ENCODE measurements around the gene PPP1R14B. TPM values are rescaled to one million over a fixed set of nuclear protein-coding genes. Genes with fewer than 3 reads are reported as not detected.
A peak's percentile ranks its signal among the peaks of the same experiment; 100 is the strongest.

Gene PPP1R14B
- total and polyA plus RNA-seq, 2 of the 13 experiments (the other 11 are each of a cell fraction or from before 2014, with no cell fraction given), result 110 to 148 TPM

- TF ChIP-seq STAT6 (CRISPR knock-in tag; IDR thresholded peaks at IDR 0.05; ENCODE audit: borderline replicate concordance), result peak; percentile 96
- TF ChIP-seq NFKBIZ (CRISPR knock-in tag; IDR thresholded peaks at IDR 0.05), result no peak; the same call in 1 of the 2 replicates
- TF ChIP-seq, protein P1, sequence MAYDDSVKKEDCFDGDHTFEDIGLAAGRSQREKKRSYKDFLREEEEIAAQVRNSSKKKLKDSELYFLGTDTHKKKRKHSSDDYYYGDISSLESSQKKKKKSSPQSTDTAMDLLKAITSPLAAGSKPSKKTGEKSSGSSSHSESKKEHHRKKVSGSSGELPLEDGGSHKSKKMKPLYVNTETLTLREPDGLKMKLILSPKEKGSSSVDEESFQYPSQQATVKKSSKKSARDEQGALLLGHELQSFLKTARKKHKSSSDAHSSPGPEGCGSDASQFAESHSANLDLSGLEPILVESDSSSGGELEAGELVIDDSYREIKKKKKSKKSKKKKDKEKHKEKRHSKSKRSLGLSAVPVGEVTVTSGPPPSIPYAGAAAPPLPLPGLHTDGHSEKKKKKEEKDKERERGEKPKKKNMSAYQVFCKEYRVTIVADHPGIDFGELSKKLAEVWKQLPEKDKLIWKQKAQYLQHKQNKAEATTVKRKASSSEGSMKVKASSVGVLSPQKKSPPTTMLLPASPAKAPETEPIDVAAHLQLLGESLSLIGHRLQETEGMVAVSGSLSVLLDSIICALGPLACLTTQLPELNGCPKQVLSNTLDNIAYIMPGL (CRISPR knock-in tag; IDR thresholded peaks at IDR 0.05; ENCODE audit: borderline replicate concordance in 1 of 2, low read depth in 1 of 2), result peak; percentile 44 to 74; a peak in 3 of 4 replicates
- peak; percentile 31; the same call in 1 of the 2 replicates for TF ChIP-seq REPIN1 (CRISPR knock-in tag; IDR thresholded peaks at IDR 0.05; ENCODE audit: borderline replicate concordance, low read depth)
- no peak for TF ChIP-seq ZSCAN12 (CRISPR knock-in tag; IDR thresholded peaks at IDR 0.05)
- TF ChIP-seq RBM39 (IDR thresholded peaks at IDR 0.05; ENCODE audit: low read depth, low read length, poor library complexity, severe bottlenecking), result peak; percentile 77
- no peak for TF ChIP-seq SETDB1 (CRISPR knock-in tag; IDR thresholded peaks at IDR 0.05; ENCODE audit: borderline replicate concordance)
- TF ChIP-seq PAX8 (CRISPR knock-in tag; IDR thresholded peaks at IDR 0.05; ENCODE audit: borderline replicate concordance), result no peak
- no peak for TF ChIP-seq HES4 (CRISPR knock-in tag; IDR thresholded peaks at IDR 0.05; ENCODE audit: borderline replicate concordance)
- peak; percentile 30 for TF ChIP-seq KDM4B (CRISPR knock-in tag; IDR thresholded peaks at IDR 0.05)
- no peak for TF ChIP-seq ZKSCAN1 (IDR thresholded peaks at IDR 0.05; ENCODE audit: low read length)
- TF ChIP-seq YEATS4 (CRISPR knock-in tag; IDR thresholded peaks at IDR 0.05; ENCODE audit: borderline replicate concordance), result 0 out of 2 replicates have a peak, but pooled peaks have one; percentile 4
- TF ChIP-seq ZNF629 (CRISPR knock-in tag; conservative IDR thresholded peaks at IDR 0.05), result no peak; the same call in 1 of the 2 replicates
- TF ChIP-seq MBNL3 (CRISPR knock-in tag; conservative IDR thresholded peaks at IDR 0.05), result no peak
- TF ChIP-seq, protein P2, sequence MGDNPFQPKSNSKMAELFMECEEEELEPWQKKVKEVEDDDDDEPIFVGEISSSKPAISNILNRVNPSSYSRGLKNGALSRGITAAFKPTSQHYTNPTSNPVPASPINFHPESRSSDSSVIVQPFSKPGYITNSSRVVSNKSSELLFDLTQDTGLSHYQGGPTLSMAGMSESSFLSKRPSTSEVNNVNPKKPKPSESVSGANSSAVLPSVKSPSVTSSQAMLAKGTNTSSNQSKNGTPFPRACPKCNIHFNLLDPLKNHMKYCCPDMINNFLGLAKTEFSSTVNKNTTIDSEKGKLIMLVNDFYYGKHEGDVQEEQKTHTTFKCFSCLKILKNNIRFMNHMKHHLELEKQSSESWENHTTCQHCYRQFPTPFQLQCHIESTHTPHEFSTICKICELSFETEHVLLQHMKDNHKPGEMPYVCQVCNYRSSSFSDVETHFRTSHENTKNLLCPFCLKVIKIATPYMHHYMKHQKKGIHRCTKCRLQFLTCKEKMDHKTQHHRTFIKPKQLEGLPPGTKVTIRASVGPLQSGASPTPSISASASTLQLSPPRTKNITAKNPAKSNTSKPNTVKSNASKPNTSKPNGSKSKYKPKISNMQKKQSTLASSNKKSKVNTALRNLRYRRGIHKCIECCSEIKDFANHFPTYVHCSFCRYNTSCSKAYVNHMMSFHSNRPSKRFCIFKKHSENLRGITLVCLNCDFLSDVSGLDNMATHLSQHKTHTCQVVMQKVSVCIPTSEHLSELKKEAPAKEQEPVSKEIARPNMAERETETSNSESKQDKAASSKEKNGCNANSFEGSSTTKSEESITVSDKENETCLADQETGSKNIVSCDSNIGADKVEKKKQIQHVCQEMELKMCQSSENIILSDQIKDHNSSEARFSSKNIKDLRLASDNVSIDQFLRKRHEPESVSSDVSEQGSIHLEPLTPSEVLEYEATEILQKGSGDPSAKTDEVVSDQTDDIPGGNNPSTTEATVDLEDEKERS (CRISPR knock-in tag; IDR thresholded peaks at IDR 0.05), result no peak; the same call in none of the 2 replicates
- TF ChIP-seq ZNF441 (CRISPR knock-in tag; IDR thresholded peaks at IDR 0.05; ENCODE audit: borderline replicate concordance), result no peak
- no peak for TF ChIP-seq ZBTB8A (CRISPR knock-in tag; IDR thresholded peaks at IDR 0.05; ENCODE audit: borderline replicate concordance, low read depth)
- no peak for TF ChIP-seq CHD4 (IDR thresholded peaks at IDR 0.05; ENCODE audit: borderline replicate concordance, low read length)
- TF ChIP-seq TEAD2 (CRISPR knock-in tag; IDR thresholded peaks at IDR 0.05), result no peak
- no peak for TF ChIP-seq TBX3 (IDR thresholded peaks at IDR 0.05; ENCODE audit: borderline replicate concordance)
- TF ChIP-seq ZNF543 (CRISPR knock-in tag; IDR thresholded peaks at IDR 0.05), result no peak; the same call in 1 of the 2 replicates
- TF ChIP-seq PRMT3 (CRISPR knock-in tag; IDR thresholded peaks at IDR 0.05; ENCODE audit: borderline replicate concordance, low read depth), result no peak
Observed at GRCh38 chr11:64269540-64270220, 22.9 kb upstream of the PPP1R14B start (continued).

Data from HepG2 (cell line).